ENCODE data around the gene HIVEP3.

GRCh38 chr1:41700581-41700980 is 218.1 kb downstream of the HIVEP3 start:
- TF ChIP-seq CTCF (conservative IDR thresholded peaks at IDR 0.05) (no peak), EZH2 (IDR thresholded peaks at IDR 0.05; ENCODE audit: low read depth) (no peak)
